ENCODE measurements around the gene BPTF. TPM values are rescaled to one million over a fixed set of nuclear protein-coding genes. Genes with fewer than 3 reads are reported as not detected.
"Not testable (repeated sequence)": the region's sequence is repeated elsewhere in the genome, so short reads cannot be mapped to it uniquely, and the experiment has no call there.

BPTF gene
- total RNA-seq, 2 donors from 2014 or later: 53.3 to 77.3 TPM

GRCh38 chr17:67785504-67785903 lies 39.8 kb upstream of the BPTF start:
- H3K4me1 ChIP-seq (ENCODE audit: control insufficient read depth in 1 of 2, low read depth in 2 of 2): no peaks in the 10 kb centered on the region
- no peak overlapping the region for H3K27ac ChIP-seq
- H3K27me3 ChIP-seq (replicated peaks; ENCODE audit: insufficient read depth): no peaks in the 10 kb centered on the region
- ATAC-seq (ENCODE audit: insufficient number of reproducible peaks, low FRiP score, low read depth) (no peak), DNase-seq (ENCODE audit: low spot score) (no peak)
- no peaks in the 10 kb centered on the region for H3K36me3 ChIP-seq
- no peak for TF ChIP-seq CTCF (IDR thresholded peaks at IDR 0.05)
- H3K4me3 ChIP-seq: no peak overlapping the region
- no peaks in the 10 kb centered on the region for H3K9me3 ChIP-seq

DNA sequence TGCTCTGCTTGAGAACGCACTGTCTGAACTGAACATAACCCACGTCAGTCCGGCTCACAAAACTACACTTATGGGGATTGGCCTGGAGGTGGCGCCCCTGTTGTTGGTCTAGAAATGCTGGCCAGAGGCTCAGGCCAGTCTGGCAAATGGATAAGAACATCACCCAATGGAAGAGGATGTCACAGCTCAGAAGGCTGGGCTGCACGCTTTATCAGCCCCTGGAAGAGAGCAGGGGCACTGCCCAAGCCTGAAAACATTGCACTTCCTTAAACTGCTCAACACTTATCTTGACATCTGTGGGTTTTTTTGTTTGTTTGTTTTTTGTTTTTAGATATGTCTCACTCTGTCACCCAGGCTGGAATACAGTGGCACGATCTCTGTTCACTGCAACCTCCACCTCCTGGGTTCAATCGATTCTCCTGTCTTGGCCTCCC lies 24.8 kb upstream of the BPTF start:
- DNase-seq (ENCODE audit: low spot score) (peak; percentile 15), ATAC-seq (ENCODE audit: insufficient number of reproducible peaks, low FRiP score, low read depth) (no peak)
- H3K36me3 ChIP-seq: no peaks in the 10 kb centered on the region
- H3K9me3 ChIP-seq: no peaks in the 10 kb centered on the region
- H3K27me3 ChIP-seq (replicated peaks; ENCODE audit: insufficient read depth): no peaks in the 10 kb centered on the region
- TF ChIP-seq CTCF (IDR thresholded peaks at IDR 0.05): peak; percentile 40
- H3K4me1 ChIP-seq (ENCODE audit: control insufficient read depth in 1 of 2, low read depth in 2 of 2): no peaks in the 10 kb centered on the region
- no peak overlapping the region for H3K4me3 ChIP-seq
- H3K27ac ChIP-seq: no peak overlapping the region

DNA sequence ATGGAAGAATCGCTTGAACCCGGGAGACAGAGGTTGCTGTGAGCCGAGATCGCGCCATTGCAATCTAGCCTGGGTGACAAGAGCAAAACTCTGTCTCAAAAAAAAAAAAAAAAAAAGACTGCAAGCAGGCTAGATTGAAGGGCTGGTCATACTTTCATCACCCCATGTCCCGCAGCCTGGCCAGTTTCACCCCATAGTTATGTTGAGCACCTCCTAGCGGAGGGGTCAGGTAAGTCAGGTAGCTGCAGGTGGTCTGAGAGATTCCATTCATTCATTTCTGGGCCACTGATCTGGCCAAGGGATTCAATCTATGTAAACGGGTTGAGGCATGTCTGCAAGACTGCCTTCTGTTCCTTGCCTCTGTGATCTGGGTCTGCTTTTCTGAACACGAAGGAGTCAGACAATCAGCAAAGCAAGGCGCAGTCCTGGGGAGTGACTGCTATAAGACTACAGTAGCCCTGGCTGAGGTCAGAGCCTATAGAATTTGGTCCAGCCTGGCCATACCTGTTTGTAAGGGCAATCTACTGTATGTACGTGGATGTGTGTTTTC lies 23.6 kb upstream of the BPTF start:
- no peak overlapping the region for H3K27ac ChIP-seq
- no peak overlapping the region for H3K4me3 ChIP-seq
- DNase-seq (ENCODE audit: low spot score): no peak
- no peaks in the 10 kb centered on the region for H3K36me3 ChIP-seq
- H3K4me1 ChIP-seq (ENCODE audit: control insufficient read depth in 1 of 2, low read depth in 2 of 2): no peaks in the 10 kb centered on the region
- no peak for TF ChIP-seq CTCF (IDR thresholded peaks at IDR 0.05)
- H3K27me3 ChIP-seq (replicated peaks; ENCODE audit: insufficient read depth): no peaks in the 10 kb centered on the region
- ATAC-seq (ENCODE audit: insufficient number of reproducible peaks, low FRiP score, low read depth): no peak
- no peaks in the 10 kb centered on the region for H3K9me3 ChIP-seq

DNA sequence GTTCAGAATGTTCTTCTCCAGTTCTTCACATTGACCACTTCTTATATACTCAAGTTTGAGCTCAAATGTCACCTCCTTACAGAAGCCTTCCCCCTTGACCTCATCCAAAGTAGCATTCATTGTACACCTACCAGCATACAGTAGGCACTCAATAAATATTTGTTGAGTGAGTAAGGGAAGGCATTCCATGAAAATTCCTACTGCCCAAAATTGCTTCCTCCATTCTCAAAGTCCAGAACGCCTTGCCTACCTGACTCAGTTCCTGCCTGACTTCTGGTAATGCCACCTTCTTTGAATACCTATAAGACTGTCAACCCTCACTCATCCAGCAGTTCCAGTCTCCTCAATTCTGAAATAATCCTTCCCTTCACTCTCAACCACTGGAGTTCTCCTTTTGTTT lies 14.8 kb upstream of the BPTF start:
- ATAC-seq (ENCODE audit: insufficient number of reproducible peaks, low FRiP score, low read depth) (no peak), DNase-seq (ENCODE audit: low spot score) (no peak)
- TF ChIP-seq CTCF (IDR thresholded peaks at IDR 0.05): no peak
- no peaks in the 10 kb centered on the region for H3K9me3 ChIP-seq
- H3K4me1 ChIP-seq (ENCODE audit: control insufficient read depth in 1 of 2, low read depth in 2 of 2): no peaks in the 10 kb centered on the region
- no peak overlapping the region for H3K27ac ChIP-seq
- H3K4me3 ChIP-seq: no peak overlapping the region
- H3K36me3 ChIP-seq: no peaks in the 10 kb centered on the region
- H3K27me3 ChIP-seq (replicated peaks; ENCODE audit: insufficient read depth): no peaks in the 10 kb centered on the region

GRCh38 chr17:67812380-67812779 lies 12.9 kb upstream of the BPTF start:
- not testable (repeated sequence) for H3K4me3 ChIP-seq; H3K36me3 ChIP-seq; ATAC-seq (ENCODE audit: insufficient number of reproducible peaks, low FRiP score, low read depth); H3K27ac ChIP-seq; H3K9me3 ChIP-seq; H3K27me3 ChIP-seq (replicated peaks; ENCODE audit: insufficient read depth); DNase-seq (ENCODE audit: low spot score); H3K4me1 ChIP-seq (ENCODE audit: control insufficient read depth in 1 of 2, low read depth in 2 of 2)

DNA sequence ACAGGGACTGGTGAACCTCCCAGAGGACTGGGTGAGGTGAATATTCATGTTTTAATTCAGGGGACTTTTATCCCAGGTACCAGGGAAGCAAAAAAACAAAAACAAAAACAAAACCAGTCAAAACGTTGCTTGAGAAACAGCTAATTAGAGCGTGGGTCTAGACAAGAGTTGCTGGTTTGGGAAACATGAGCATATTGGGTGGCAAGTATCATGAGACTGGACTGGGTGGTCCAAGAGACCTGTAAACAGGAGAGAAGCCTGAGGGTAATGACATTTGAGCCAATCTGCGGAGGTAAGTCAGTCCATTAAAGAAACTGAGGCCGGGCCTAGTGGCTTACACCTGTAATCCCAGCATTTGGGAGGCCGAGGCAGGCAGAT lies 11.5 kb upstream of the BPTF start:
- ATAC-seq (ENCODE audit: insufficient number of reproducible peaks, low FRiP score, low read depth) (no peak), DNase-seq (ENCODE audit: low spot score) (no peak)
- Histone ChIP-seq H3K4me1 (ENCODE audit: control insufficient read depth in 1 of 2, low read depth in 2 of 2) (no peaks in the 10 kb centered on the region), H3K36me3 (no peaks in the 10 kb centered on the region), H3K27me3 (replicated peaks; ENCODE audit: insufficient read depth) (no peaks in the 10 kb centered on the region), H3K27ac (no peak overlapping the region), H3K9me3 (no peaks in the 10 kb centered on the region), H3K4me3 (no peak overlapping the region)
- no peak for TF ChIP-seq CTCF (IDR thresholded peaks at IDR 0.05)
